ENCODE data around the gene SPATS2L. TPM values are rescaled to one million over a fixed set of nuclear protein-coding genes. Genes with fewer than 3 reads are reported as not detected.
A peak's percentile ranks its signal among the peaks of the same experiment; 100 is the strongest.

SPATS2L gene
- polyA plus RNA-seq, 1 of the 3 experiments (the other 2 are of a cell fraction): 86.8 TPM

DNA sequence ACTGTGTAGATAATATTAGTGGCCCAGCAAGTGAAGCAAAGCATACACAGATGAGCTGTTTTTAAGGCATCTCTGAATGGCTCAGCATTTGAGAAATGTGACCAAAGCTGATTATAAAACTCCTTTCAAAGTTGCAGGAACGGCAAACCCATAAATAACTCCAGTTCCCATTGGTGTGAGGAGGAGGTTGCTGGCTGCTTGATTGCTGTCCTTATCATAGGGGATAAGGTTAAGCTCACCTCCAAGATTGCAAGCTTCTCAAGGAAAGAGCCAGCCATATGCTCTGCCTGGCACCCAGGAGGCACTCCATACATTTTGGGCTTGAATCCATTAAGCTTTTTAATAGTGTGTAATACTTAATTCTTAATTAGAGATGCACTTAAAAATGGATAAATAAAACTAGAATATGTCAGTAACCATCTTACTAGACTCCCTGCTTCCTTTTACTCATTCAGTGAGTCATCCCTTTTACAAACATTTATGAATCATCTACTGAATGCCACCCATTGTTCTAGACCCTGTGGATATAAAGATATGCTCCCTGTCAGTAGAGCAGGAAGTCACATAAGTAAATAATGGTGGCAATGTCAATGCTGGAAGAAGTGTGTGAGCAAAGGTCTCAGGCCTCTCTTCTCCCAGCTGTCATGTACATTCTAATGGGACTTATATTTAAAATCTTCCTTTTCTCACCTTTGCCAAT, 99.3 kb downstream of the SPATS2L start:
- H3K9me2 ChIP-seq: no peaks in the 10 kb centered on the region
- H3K27me3 ChIP-seq (ENCODE audit: insufficient read depth): no peaks in the 10 kb centered on the region
- H3K9ac ChIP-seq: peak overlapping the region; percentile 63
- peak overlapping the region; percentile 72 to 95 for H3K27ac ChIP-seq (ENCODE audit: low read depth in 2 of 2, low read length in 1 of 2)
- H4K20me1 ChIP-seq (ENCODE audit: insufficient read depth): no peaks in the 10 kb centered on the region
- H2AFZ ChIP-seq (ENCODE audit: low read depth): no peak overlapping the region; the same call in 1 of the 2 replicates
- peaks cover 0 to 4% of the 10 kb centered on the region in 2 experiments for H3K36me3 ChIP-seq (replicated peaks in 1 of 2; ENCODE audit: control insufficient read depth in 1 of 2, insufficient read depth in 2 of 2, low read length in 1 of 2)
- ChIA-PET POLR2A (no interaction called here), CTCF (interaction anchor here (1.2 to 1.7 kb wide), 3 partner anchors 12 to 420 kb away, joined by 3 to 5 read pairs (median 4); no protein-coding TSS in a partner anchor)
- peak overlapping the region; percentile 12 to 42; a peak in 3 of 4 replicates for H3K4me3 ChIP-seq (ENCODE audit: low read depth in 2 of 2, low read length in 1 of 2)
- peak overlapping the region; percentile 72 for H3K4me2 ChIP-seq
- peaks cover 2 to 45% of the 10 kb centered on the region in 2 experiments for H3K4me1 ChIP-seq (ENCODE audit: control insufficient read depth in 1 of 2, insufficient read depth in 2 of 2, low read depth in 1 of 2, low read length in 1 of 2)
- H3F3A ChIP-seq (replicated peaks; ENCODE audit: insufficient read depth): peaks cover 60% of the 10 kb centered on the region
- no peaks in the 10 kb centered on the region for H3K9me3 ChIP-seq
- peaks cover 57% of the 10 kb centered on the region; the same call in 1 of the 2 replicates for H3K79me2 ChIP-seq (ENCODE audit: insufficient read depth)
- 10% methylated on average over 1 of the region's 1 CpG for WGBS (ENCODE audit: low lambda C conversion rate)
- no peak for DNase-seq
- TF ChIP-seq POLR2AphosphoS5 (IDR thresholded peaks at IDR 0.05; ENCODE audit: low read depth, low read length): peak; percentile 69; the same call in 1 of the 2 replicates
- 0 out of 2 replicates have a peak, but pooled peaks have one; percentile 15 for TF ChIP-seq TAF1 (IDR thresholded peaks at IDR 0.05; ENCODE audit: borderline replicate concordance, low read depth, low read length)
- TF ChIP-seq NRF1 (IDR thresholded peaks at IDR 0.05; ENCODE audit: low read depth, low read length): no peak
- peak; percentile 99 for TF ChIP-seq FOSL2 (IDR thresholded peaks at IDR 0.05; ENCODE audit: borderline replicate concordance, low read depth)
- TF ChIP-seq MXI1 (IDR thresholded peaks at IDR 0.05; ENCODE audit: low read depth, low read length): no peak
- peak; percentile 71; the same call in 1 of the 2 replicates for TF ChIP-seq FOXM1 (IDR thresholded peaks at IDR 0.05; ENCODE audit: low read depth)
- TF ChIP-seq, protein P1, sequence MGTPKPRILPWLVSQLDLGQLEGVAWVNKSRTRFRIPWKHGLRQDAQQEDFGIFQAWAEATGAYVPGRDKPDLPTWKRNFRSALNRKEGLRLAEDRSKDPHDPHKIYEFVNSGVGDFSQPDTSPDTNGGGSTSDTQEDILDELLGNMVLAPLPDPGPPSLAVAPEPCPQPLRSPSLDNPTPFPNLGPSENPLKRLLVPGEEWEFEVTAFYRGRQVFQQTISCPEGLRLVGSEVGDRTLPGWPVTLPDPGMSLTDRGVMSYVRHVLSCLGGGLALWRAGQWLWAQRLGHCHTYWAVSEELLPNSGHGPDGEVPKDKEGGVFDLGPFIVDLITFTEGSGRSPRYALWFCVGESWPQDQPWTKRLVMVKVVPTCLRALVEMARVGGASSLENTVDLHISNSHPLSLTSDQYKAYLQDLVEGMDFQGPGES (IDR thresholded peaks at IDR 0.05; ENCODE audit: low read depth, low read length): no peak
- no peak for TF ChIP-seq RAD21 (IDR thresholded peaks at IDR 0.05; ENCODE audit: low read length)
- TF ChIP-seq, protein P2, sequence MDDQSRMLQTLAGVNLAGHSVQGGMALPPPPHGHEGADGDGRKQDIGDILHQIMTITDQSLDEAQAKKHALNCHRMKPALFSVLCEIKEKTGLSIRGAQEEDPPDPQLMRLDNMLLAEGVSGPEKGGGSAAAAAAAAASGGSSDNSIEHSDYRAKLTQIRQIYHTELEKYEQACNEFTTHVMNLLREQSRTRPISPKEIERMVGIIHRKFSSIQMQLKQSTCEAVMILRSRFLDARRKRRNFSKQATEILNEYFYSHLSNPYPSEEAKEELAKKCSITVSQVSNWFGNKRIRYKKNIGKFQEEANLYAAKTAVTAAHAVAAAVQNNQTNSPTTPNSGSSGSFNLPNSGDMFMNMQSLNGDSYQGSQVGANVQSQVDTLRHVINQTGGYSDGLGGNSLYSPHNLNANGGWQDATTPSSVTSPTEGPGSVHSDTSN (IDR thresholded peaks at IDR 0.05): peak; percentile 84
- peak; percentile 80 for TF ChIP-seq MEF2A (IDR thresholded peaks at IDR 0.05; ENCODE audit: borderline replicate concordance, low read depth)
- TF ChIP-seq, protein P3, sequence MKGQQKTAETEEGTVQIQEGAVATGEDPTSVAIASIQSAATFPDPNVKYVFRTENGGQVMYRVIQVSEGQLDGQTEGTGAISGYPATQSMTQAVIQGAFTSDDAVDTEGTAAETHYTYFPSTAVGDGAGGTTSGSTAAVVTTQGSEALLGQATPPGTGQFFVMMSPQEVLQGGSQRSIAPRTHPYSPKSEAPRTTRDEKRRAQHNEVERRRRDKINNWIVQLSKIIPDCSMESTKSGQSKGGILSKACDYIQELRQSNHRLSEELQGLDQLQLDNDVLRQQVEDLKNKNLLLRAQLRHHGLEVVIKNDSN (IDR thresholded peaks at IDR 0.05; ENCODE audit: borderline replicate concordance, low read depth): no peak
- no peak for TF ChIP-seq EZH2phosphoT487 (IDR thresholded peaks at IDR 0.05; ENCODE audit: borderline replicate concordance, low read depth)
- TF ChIP-seq TEAD4 (IDR thresholded peaks at IDR 0.05; ENCODE audit: borderline replicate concordance, insufficient read depth): peak; percentile 82
- TF ChIP-seq, protein P4, sequence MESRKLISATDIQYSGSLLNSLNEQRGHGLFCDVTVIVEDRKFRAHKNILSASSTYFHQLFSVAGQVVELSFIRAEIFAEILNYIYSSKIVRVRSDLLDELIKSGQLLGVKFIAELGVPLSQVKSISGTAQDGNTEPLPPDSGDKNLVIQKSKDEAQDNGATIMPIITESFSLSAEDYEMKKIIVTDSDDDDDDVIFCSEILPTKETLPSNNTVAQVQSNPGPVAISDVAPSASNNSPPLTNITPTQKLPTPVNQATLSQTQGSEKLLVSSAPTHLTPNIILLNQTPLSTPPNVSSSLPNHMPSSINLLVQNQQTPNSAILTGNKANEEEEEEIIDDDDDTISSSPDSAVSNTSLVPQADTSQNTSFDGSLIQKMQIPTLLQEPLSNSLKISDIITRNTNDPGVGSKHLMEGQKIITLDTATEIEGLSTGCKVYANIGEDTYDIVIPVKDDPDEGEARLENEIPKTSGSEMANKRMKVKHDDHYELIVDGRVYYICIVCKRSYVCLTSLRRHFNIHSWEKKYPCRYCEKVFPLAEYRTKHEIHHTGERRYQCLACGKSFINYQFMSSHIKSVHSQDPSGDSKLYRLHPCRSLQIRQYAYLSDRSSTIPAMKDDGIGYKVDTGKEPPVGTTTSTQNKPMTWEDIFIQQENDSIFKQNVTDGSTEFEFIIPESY (IDR thresholded peaks at IDR 0.05; ENCODE audit: borderline replicate concordance, low read depth): peak; percentile 64; the same call in 1 of the 2 replicates
- TF ChIP-seq, protein P5, sequence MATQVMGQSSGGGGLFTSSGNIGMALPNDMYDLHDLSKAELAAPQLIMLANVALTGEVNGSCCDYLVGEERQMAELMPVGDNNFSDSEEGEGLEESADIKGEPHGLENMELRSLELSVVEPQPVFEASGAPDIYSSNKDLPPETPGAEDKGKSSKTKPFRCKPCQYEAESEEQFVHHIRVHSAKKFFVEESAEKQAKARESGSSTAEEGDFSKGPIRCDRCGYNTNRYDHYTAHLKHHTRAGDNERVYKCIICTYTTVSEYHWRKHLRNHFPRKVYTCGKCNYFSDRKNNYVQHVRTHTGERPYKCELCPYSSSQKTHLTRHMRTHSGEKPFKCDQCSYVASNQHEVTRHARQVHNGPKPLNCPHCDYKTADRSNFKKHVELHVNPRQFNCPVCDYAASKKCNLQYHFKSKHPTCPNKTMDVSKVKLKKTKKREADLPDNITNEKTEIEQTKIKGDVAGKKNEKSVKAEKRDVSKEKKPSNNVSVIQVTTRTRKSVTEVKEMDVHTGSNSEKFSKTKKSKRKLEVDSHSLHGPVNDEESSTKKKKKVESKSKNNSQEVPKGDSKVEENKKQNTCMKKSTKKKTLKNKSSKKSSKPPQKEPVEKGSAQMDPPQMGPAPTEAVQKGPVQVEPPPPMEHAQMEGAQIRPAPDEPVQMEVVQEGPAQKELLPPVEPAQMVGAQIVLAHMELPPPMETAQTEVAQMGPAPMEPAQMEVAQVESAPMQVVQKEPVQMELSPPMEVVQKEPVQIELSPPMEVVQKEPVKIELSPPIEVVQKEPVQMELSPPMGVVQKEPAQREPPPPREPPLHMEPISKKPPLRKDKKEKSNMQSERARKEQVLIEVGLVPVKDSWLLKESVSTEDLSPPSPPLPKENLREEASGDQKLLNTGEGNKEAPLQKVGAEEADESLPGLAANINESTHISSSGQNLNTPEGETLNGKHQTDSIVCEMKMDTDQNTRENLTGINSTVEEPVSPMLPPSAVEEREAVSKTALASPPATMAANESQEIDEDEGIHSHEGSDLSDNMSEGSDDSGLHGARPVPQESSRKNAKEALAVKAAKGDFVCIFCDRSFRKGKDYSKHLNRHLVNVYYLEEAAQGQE (IDR thresholded peaks at IDR 0.05; ENCODE audit: low read depth, low read length): no peak
- TF ChIP-seq ELF1 (IDR thresholded peaks at IDR 0.05): peak; percentile 46; the same call in 1 of the 2 replicates
- peak in 1 of 2 experiments; percentile 83; a peak in 1 of 4 replicates for TF ChIP-seq EP300 (IDR thresholded peaks at IDR 0.05; ENCODE audit: borderline replicate concordance in 1 of 2, low read depth in 1 of 2, low read length in 1 of 2)
- peak; percentile 78 for TF ChIP-seq TCF12 (IDR thresholded peaks at IDR 0.05)
- TF ChIP-seq YY1 (IDR thresholded peaks at IDR 0.05; ENCODE audit: low read depth): 0 out of 2 replicates have a peak, but pooled peaks have one; percentile 12
- no peak for TF ChIP-seq RCOR1 (IDR thresholded peaks at IDR 0.05; ENCODE audit: low read length)
- TF ChIP-seq FOXJ3 (CRISPR knock-in tag; IDR thresholded peaks at IDR 0.05): no peak
- peak; percentile 34; the same call in 1 of the 2 replicates for TF ChIP-seq GABPA (IDR thresholded peaks at IDR 0.05; ENCODE audit: low read depth)
- TF ChIP-seq, protein P6, sequence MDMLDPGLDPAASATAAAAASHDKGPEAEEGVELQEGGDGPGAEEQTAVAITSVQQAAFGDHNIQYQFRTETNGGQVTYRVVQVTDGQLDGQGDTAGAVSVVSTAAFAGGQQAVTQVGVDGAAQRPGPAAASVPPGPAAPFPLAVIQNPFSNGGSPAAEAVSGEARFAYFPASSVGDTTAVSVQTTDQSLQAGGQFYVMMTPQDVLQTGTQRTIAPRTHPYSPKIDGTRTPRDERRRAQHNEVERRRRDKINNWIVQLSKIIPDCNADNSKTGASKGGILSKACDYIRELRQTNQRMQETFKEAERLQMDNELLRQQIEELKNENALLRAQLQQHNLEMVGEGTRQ (IDR thresholded peaks at IDR 0.05; ENCODE audit: borderline replicate concordance, low read depth, low read length): no peak
